Vagina (tissue), 2 donors: ENCODE data around the gene NUDT3.
"Not testable (repeated sequence)": the region's sequence is repeated elsewhere in the genome, so short reads cannot be mapped to it uniquely, and the experiment has no call there.

ENCODE experiments used
- CTCF ChIP-seq, 3 experiments: fragments of 450-650 bp in 2 of 3; fragments of 200-600 bp in 1 of 3; sonication (generic) in 1 of 3; IDR thresholded peaks; one replicate each; pipeline ENCODE4 v1.5.1; 2017 to 2019; ENCODE audit warnings: antibody characterized with exemption in 3 of 3, mild to moderate bottlenecking in 2 of 3, moderate library complexity in 2 of 3
- POLR2AphosphoS5 ChIP-seq, 2 donors: sonication (generic); formaldehyde crosslinking; IDR thresholded peaks; one replicate each; pipeline ENCODE4 v1.9.0; 2017; ENCODE audit warnings: antibody characterized with exemption in 2 of 2, mild to moderate bottlenecking in 2 of 2, low read depth in 1 of 2; ENCODE audit not compliant: insufficient read depth in 1 of 2

GRCh38 chr6:34371865-34372264 is 20.6 kb downstream of the NUDT3 start:
- TF ChIP-seq CTCF (IDR thresholded peaks at IDR 0.05); POLR2AphosphoS5 (IDR thresholded peaks at IDR 0.05; ENCODE audit: insufficient read depth in 1 of 2, low read depth in 1 of 2): not testable (repeated sequence)
